ENCODE results near the gene PTPRN2.

Gene PTPRN2

GRCh38 chr7:158111906-158112570 is 475.6 kb downstream of the PTPRN2 start:
- TF ChIP-seq GATA3 (IDR thresholded peaks at IDR 0.05; ENCODE audit: low read depth, low read length) (no peak), GATA2 (IDR thresholded peaks at IDR 0.05; ENCODE audit: low read depth, low read length) (no peak)

GRCh38 chr7:158111049-158111751 is 476.4 kb downstream of the PTPRN2 start:
- TF ChIP-seq GATA2 (IDR thresholded peaks at IDR 0.05; ENCODE audit: low read depth, low read length) (no peak), GATA3 (IDR thresholded peaks at IDR 0.05; ENCODE audit: low read depth, low read length) (no peak)

- TF ChIP-seq GATA3 (IDR thresholded peaks at IDR 0.05; ENCODE audit: low read depth, low read length): no peak
- TF ChIP-seq GATA2 (IDR thresholded peaks at IDR 0.05; ENCODE audit: low read depth, low read length): no peak
These were observed 477.0 kb downstream of the PTPRN2 start for GRCh38 chr7:158110661-158111048.

GRCh38 chr7:158110034-158110590 is 477.5 kb downstream of the PTPRN2 start:
- TF ChIP-seq GATA2 (IDR thresholded peaks at IDR 0.05; ENCODE audit: low read depth, low read length): no peak
- no peak for TF ChIP-seq GATA3 (IDR thresholded peaks at IDR 0.05; ENCODE audit: low read depth, low read length)

GRCh38 chr7:158109364-158110033 is 478.1 kb downstream of the PTPRN2 start:
- no peak for TF ChIP-seq GATA3 (IDR thresholded peaks at IDR 0.05; ENCODE audit: low read depth, low read length)
- TF ChIP-seq GATA2 (IDR thresholded peaks at IDR 0.05; ENCODE audit: low read depth, low read length): no peak

- no peak for TF ChIP-seq GATA3 (IDR thresholded peaks at IDR 0.05; ENCODE audit: low read depth, low read length)
- no peak for TF ChIP-seq GATA2 (IDR thresholded peaks at IDR 0.05; ENCODE audit: low read depth, low read length)
These were observed 478.9 kb downstream of the PTPRN2 start for GRCh38 chr7:158108646-158109293.

GRCh38 chr7:158107806-158108205 is 479.8 kb downstream of the PTPRN2 start:
- TF ChIP-seq GATA3 (IDR thresholded peaks at IDR 0.05; ENCODE audit: low read depth, low read length) (no peak), GATA2 (IDR thresholded peaks at IDR 0.05; ENCODE audit: low read depth, low read length) (no peak)

GRCh38 chr7:158106272-158106671 is 481.4 kb downstream of the PTPRN2 start:
- TF ChIP-seq GATA2 (IDR thresholded peaks at IDR 0.05; ENCODE audit: low read depth, low read length) (no peak), GATA3 (IDR thresholded peaks at IDR 0.05; ENCODE audit: low read depth, low read length) (no peak)

GRCh38 chr7:158103378-158103777 is 484.2 kb downstream of the PTPRN2 start:
- no peak for TF ChIP-seq GATA2 (IDR thresholded peaks at IDR 0.05; ENCODE audit: low read depth, low read length)
- TF ChIP-seq GATA3 (IDR thresholded peaks at IDR 0.05; ENCODE audit: low read depth, low read length): no peak

- TF ChIP-seq GATA2 (IDR thresholded peaks at IDR 0.05; ENCODE audit: low read depth, low read length): no peak
- TF ChIP-seq GATA3 (IDR thresholded peaks at IDR 0.05; ENCODE audit: low read depth, low read length): no peak
These were observed 484.7 kb downstream of the PTPRN2 start for GRCh38 chr7:158102897-158103296.

GRCh38 chr7:158101821-158102450 is 485.7 kb downstream of the PTPRN2 start:
- TF ChIP-seq GATA3 (IDR thresholded peaks at IDR 0.05; ENCODE audit: low read depth, low read length) (no peak), GATA2 (IDR thresholded peaks at IDR 0.05; ENCODE audit: low read depth, low read length) (no peak)

- TF ChIP-seq GATA2 (IDR thresholded peaks at IDR 0.05; ENCODE audit: low read depth, low read length) (no peak), GATA3 (IDR thresholded peaks at IDR 0.05; ENCODE audit: low read depth, low read length) (no peak)
These were observed 489.2 kb downstream of the PTPRN2 start for GRCh38 chr7:158098125-158099030.

Data from SH-SY5Y (cell line).